Measurements from ENCODE around the gene APAF1.

DNA sequence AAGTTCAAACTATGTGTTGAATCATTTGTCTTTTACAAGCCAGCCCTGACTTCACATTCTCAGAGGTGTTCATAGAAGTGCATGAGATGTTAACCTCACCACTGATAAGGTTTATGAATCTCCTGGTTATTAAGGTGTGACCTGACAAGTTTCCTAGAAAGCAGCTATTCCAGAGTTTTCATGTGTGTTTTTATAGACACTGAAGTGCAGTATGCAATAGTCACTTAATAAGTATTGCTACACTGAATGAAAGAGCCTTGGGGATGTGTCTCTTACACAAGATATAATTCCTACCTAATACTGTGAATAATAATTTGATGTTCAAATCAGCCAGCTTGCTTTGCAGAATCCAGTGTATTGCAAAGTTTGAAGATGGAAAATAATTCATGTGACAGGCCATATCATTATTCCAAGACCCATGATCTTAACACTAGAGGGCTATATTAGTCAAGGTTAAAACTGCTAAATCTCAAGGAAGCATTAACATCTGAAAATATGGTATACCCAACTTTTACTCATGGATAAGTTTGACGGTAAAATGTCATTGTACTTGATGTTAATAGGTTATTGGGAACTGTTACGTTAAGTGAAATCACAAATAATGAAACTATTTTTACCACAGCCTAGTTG lies 38.6 kb upstream of the APAF1 start:
- TF ChIP-seq, protein P1, sequence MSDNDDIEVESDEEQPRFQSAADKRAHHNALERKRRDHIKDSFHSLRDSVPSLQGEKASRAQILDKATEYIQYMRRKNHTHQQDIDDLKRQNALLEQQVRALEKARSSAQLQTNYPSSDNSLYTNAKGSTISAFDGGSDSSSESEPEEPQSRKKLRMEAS (IDR thresholded peaks at IDR 0.05): no peak
- TF ChIP-seq TAF1 (IDR thresholded peaks at IDR 0.05; ENCODE audit: low read depth) (no peak), EP300 (IDR thresholded peaks at IDR 0.05; ENCODE audit: borderline replicate concordance) (no peak)
